Spleen (tissue), 7 donors: ENCODE measurements around the gene CEACAM1.

Source experiments
- CTCF ChIP-seq, 11 experiments: fragments of 200-600 bp in 7 of 11; fragments of 450-650 bp in 4 of 11; sonication (generic) in 4 of 11; IDR thresholded peaks in 8 of 11; conservative IDR thresholded peaks in 3 of 11; 1 replicate in 7 of 11; 2 replicates in 4 of 11; pipeline versions ENCODE4 v1.4.0 to v1.8.0; 2016 to 2021; ENCODE audit warnings: antibody characterized with exemption in 11 of 11, inconsistent platforms in 4 of 11, mild to moderate bottlenecking in 1 of 11
- POLR2A ChIP-seq, 3 donors: fragments of 450-650 bp; IDR thresholded peaks; one replicate each; pipeline ENCODE4 v1.5.1; 2017; ENCODE audit warnings: antibody characterized with exemption in 3 of 3, mild to moderate bottlenecking in 1 of 3
- donor health status: DM: no; HTN: no; CAD: no; lungs with moderate emphysema.
- donor health status: DM: no; HTN: no; CAD: no.
- donor health status: DM: no; HTN: no; CAD: no.

- no peak for TF ChIP-seq CTCF (IDR thresholded peaks at IDR 0.05 in 8 of 11, conservative IDR thresholded peaks at IDR 0.05 in 3 of 11)
- TF ChIP-seq POLR2A (IDR thresholded peaks at IDR 0.05) = no peak
Observed at GRCh38 chr19:42538841-42539709, 10.8 kb upstream of the CEACAM1 start.
